GM19193 (cell line): ENCODE results near the gene CFAP141.

ENCODE experiments used
- POLR2A ChIP-seq: IDR thresholded peaks from 4 replicates; pipeline ENCODE4 v1.6.1; 2011; ENCODE audit not compliant: insufficient read depth, insufficient read length; ENCODE audit errors: extremely low read depth

The CFAP141 gene

GRCh38 chr1:154213274-154213673 is 7.1 kb upstream of the CFAP141 start:
- TF ChIP-seq POLR2A, result no peak

GRCh38 chr1:154212083-154212482 is 6.0 kb upstream of the CFAP141 start:
- TF ChIP-seq POLR2A, result no peak

DNA sequence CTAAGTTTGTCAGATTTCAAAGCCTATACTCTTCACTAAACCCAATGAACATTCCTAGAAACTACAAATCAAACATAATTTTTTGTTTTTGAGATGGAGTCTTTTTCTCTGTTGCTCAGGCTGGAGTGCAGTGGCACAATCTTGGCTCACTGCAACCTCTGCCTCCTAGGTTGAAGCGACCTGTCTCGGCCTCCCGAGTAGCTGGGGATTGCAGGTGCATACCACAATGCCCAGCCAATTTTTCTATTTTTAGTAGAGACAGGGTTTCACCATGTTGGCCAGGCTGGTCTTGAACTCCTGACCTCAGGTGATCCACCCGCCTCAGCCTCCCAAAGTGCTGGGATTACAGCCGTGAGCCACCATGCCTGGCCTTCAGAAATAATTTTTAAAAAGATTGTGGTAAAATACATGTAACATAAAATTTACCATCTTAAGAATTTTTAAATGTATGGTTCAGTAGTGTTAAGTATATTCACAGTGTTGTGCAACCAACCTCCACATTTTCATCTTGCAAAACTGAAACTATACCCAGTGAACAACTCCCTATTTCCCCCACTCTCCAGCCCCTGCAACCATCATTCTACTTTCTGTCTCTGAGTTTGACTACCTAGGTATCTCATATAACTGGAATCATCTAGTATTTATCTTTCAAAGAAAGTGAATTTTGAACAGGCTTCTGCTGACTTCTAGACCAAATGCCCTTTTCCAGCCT is 2.7 kb upstream of the CFAP141 start:
- TF ChIP-seq POLR2A, result no peak

DNA sequence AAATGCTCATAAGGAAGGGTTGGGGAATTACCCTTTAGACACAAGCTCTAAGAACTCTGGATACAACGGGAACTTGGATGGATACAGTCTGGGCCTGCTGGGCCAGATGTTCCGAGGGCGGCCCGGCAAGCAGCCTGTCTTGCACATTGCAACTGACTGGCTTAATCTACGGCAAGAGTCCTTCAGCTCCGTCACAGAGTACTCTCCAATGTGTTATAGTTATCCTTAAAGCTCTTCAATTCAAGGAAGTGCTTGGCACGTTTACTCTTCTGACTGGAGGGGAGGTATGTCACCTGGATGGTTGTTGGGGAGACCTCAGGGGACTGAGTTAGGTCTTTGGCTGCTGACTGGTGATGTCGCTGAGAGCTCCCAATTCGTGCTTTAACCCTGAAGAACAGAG is 1.1 kb upstream of the CFAP141 start:
- TF ChIP-seq POLR2A, result no peak

- no peak for TF ChIP-seq POLR2A
Measured at GRCh38 chr1:154199563-154199879, 6.6 kb downstream of the CFAP141 start.

- no peak for TF ChIP-seq POLR2A
Measured at GRCh38 chr1:154198756-154199562, 7.2 kb downstream of the CFAP141 start.

- no peak for TF ChIP-seq POLR2A
Measured at GRCh38 chr1:154193821-154194220, 12.3 kb downstream of the CFAP141 start.

GRCh38 chr1:154192476-154192875 is 13.7 kb downstream of the CFAP141 start:
- no peak for TF ChIP-seq POLR2A

DNA sequence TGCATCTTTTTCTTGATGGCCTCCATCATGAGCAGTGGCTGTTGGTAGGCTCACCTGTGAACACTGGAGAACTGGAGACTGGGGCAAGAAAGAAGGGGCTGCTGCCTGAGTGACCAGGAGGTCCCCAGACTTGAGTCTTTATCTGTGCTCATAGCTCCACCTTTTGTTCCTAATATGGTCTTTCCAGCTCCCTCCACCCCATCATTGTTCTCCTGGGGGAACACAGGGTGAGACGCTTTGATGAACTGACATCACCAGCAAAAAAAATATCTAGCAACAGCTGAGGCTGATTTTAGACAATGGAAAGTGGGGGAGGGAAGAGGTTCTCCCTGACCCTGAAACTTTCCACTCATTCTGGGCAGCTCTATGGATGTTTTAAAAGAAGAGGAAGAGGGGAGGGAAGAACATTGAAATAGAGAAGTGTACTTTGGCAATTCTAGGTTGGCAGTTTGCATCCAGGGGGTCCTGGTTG is 14.1 kb downstream of the CFAP141 start, which contains the start of gene TPM3:
Gene TPM3, minus strand, starts transcription at position 111 of the 472 bp plus-strand sequence. Its CDS starts 82 bp downstream, at position 29.
- no peak for TF ChIP-seq POLR2A

- TF ChIP-seq POLR2A, result no peak
Measured at GRCh38 chr1:154190550-154190949, 15.6 kb downstream of the CFAP141 start.

DNA sequence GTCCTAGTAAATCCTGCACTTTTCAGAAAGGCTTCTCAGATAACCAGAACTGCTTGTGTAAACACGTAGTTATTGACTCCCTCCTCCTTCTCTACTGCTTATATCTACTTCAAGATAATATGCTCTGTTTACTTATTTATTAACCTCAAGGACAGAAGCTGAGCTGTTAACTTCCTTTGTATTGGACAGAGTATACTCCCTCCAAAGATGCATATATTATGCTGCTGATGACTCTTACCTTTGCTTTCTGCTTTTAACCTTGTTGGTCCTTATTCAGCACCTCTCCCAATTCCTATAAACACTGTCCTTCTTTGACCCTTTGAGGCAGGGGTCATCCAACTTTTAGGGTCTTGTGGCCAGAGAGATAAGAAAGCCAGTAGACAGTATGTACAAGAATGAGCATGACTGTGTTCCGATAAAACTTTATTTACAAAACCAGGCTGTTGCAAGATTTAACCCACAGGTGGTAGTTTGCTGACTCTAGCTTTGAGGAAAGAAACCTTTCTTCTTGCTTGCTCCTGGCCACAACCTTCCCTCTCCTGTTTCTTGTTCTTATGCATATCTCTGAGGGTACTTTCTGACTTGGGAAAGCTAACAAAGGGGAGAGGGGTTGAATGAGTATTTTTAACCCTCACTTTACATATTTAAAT is 19.2 kb downstream of the CFAP141 start:
- no peak for TF ChIP-seq POLR2A

DNA sequence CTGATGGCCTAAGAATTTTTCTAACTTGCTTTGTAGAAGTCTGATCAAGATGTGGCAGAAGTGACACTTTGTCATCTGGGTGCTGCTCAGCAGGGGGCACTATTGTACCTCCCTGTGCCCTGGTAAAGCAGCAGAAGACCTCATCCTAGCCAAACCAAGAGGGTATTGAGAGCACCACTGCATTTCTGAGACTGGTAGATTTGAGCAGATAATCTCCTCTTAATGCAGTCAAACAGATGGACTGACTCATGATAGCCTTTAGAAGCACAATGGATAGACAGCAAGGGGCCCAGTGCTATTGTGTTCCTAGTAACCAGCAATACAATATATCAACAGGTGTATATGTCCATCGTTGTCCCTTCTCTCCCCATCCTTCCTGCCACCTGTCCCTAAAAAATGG is 20.0 kb downstream of the CFAP141 start:
- TF ChIP-seq POLR2A, result no peak

DNA sequence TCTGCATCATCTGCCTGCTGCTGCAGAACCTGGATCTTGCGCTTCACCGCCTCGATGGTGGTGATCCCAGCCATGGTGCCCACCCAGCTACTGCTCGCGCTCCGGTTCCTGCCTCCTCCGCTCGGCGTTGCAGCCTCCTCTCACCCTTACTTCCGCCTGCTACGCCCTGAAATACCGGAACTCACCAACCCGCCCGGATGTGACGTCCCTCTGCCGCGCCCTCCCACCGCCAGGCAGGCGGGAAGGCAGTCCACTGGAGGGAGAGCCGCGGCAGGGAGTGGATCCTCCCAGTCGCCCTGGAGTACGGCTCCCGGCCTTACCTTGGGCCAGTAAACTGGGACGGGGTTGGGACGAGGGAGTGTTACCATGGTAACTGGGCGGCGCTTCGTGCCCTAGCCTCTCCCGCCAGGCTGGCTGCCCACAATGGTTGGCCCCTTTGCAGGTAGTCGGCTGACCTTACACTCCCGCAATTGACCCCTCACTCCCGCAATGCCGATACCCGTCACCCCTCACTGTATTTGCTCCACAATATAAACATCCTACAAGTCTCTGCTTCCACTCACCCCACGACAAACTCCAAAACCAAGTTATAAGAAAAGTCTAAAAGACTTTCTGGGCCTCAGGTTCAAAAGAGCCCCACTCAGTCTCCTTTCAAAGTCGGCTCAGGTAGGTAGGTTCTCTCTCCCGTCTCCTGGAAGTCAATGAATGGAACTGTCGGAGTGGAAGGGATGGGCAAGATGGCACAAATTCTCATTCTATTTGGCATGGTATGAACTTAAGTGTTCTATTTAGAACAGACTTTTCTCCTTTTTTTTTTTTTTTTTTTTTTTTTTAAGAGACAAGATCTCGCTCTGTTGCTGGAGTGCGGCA is 22.9 kb downstream of the CFAP141 start:
- peak; percentile 97 for TF ChIP-seq POLR2A

GRCh38 chr1:154182344-154183045 is 23.6 kb downstream of the CFAP141 start:
- peak; percentile 57 for TF ChIP-seq POLR2A
